ENCODE measurements around the gene RPS21. TPM values are rescaled to one million over a fixed set of nuclear protein-coding genes. Genes with fewer than 3 reads are reported as not detected.
A peak's percentile ranks its signal among the peaks of the same experiment; 100 is the strongest.

RPS21 gene
- polyA plus RNA-seq, 1 donor from 2014 or later, result 1,633 TPM

- Histone ChIP-seq H3K9me2 (ENCODE audit: insufficient read depth, low read length) (no peaks in the 10 kb centered on the region), H3K9ac (ENCODE audit: low read length) (peak overlapping the region; percentile 95), H3K79me2 (replicated peaks; ENCODE audit: insufficient read depth, low read length) (peaks cover 31% of the 10 kb centered on the region), H2AFZ (ENCODE audit: low read depth, low read length) (no peak overlapping the region), H3K9me3 (ENCODE audit: low read length) (no peaks in the 10 kb centered on the region), H3K27ac (ENCODE audit: low read length) (peak overlapping the region; percentile 51), H3K36me3 (ENCODE audit: insufficient read depth, low read length) (no peaks in the 10 kb centered on the region), H3K27me3 (ENCODE audit: insufficient read depth, low read depth, low read length) (no peaks in the 10 kb centered on the region), H4K20me1 (ENCODE audit: insufficient read depth) (no peaks in the 10 kb centered on the region), H3K4me3 (ENCODE audit: low read length) (peak overlapping the region; percentile 100), H3K4me2 (ENCODE audit: low read length) (peak overlapping the region; percentile 89), H3F3A (ENCODE audit: insufficient read depth, low read length, poor library complexity, severe bottlenecking) (no peaks in the 10 kb centered on the region)
- TF ChIP-seq REST (IDR thresholded peaks at IDR 0.05; ENCODE audit: borderline replicate concordance), result no peak
- TF ChIP-seq EZH2 (IDR thresholded peaks at IDR 0.05; ENCODE audit: borderline replicate concordance, insufficient read depth, low read length, poor library complexity, severe bottlenecking), result no peak
These were observed 463 bp downstream of the RPS21 start for GRCh38 chr20:62387219-62387913.

GRCh38 chr20:62387933-62388635, 1.2 kb downstream of the RPS21 start:
- Histone ChIP-seq H3K4me2 (ENCODE audit: low read length) (peak overlapping the region; percentile 89), H3K9me3 (ENCODE audit: low read length) (no peaks in the 10 kb centered on the region), H3F3A (ENCODE audit: insufficient read depth, low read length, poor library complexity, severe bottlenecking) (no peaks in the 10 kb centered on the region), H3K9me2 (ENCODE audit: insufficient read depth, low read length) (no peaks in the 10 kb centered on the region), H3K79me2 (replicated peaks; ENCODE audit: insufficient read depth, low read length) (peaks cover 31% of the 10 kb centered on the region), H3K27me3 (ENCODE audit: insufficient read depth, low read depth, low read length) (no peaks in the 10 kb centered on the region), H3K9ac (ENCODE audit: low read length) (peak overlapping the region; percentile 95), H3K4me3 (ENCODE audit: low read length) (peak overlapping the region; percentile 100), H2AFZ (ENCODE audit: low read depth, low read length) (no peak overlapping the region), H4K20me1 (ENCODE audit: insufficient read depth) (no peaks in the 10 kb centered on the region), H3K36me3 (ENCODE audit: insufficient read depth, low read length) (no peaks in the 10 kb centered on the region), H3K27ac (ENCODE audit: low read length) (peak overlapping the region; percentile 51)
- TF ChIP-seq POLR2AphosphoS5 (IDR thresholded peaks at IDR 0.05) (no peak), REST (IDR thresholded peaks at IDR 0.05; ENCODE audit: borderline replicate concordance) (no peak), MXI1 (conservative IDR thresholded peaks at IDR 0.05; ENCODE audit: poor library complexity, severe bottlenecking) (no peak), EZH2 (IDR thresholded peaks at IDR 0.05; ENCODE audit: borderline replicate concordance, insufficient read depth, low read length, poor library complexity, severe bottlenecking) (no peak), EP300 (conservative IDR thresholded peaks at IDR 0.05; ENCODE audit: poor library complexity, severe bottlenecking) (no peak), RAD21 (conservative IDR thresholded peaks at IDR 0.05) (no peak), CTCF (IDR thresholded peaks at IDR 0.05; ENCODE audit: poor library complexity, severe bottlenecking) (no peak), SMC3 (conservative IDR thresholded peaks at IDR 0.05; ENCODE audit: poor library complexity) (no peak), TAF1 (IDR thresholded peaks at IDR 0.05; ENCODE audit: low read depth) (no peak)

All from neural cell (in vitro differentiated cells).